Effector memory CD4-positive, alpha-beta T cell (primary cell): ENCODE data around the gene IQGAP3.

Experiments used
- DNase-seq, 3 donors: peaks; one replicate each; pipeline ENCODE4 v3.0.0-alpha.2; 2020
- H3K27ac ChIP-seq: 2 replicates; pipeline ENCODE4 v1.7.0; 2013; ENCODE audit warnings: mild to moderate bottlenecking, low read length, moderate library complexity; ENCODE audit not compliant: insufficient read depth, poor library complexity, severe bottlenecking
- H3K27me3 ChIP-seq: replicated peaks from 2 replicates; pipeline ENCODE4 v1.7.0; 2013; ENCODE audit warnings: mild to moderate bottlenecking, low read length; ENCODE audit not compliant: insufficient read depth, control insufficient read depth, poor library complexity, severe bottlenecking
- H3K36me3 ChIP-seq: 2 replicates; pipeline ENCODE4 v1.7.0; 2013; ENCODE audit warnings: mild to moderate bottlenecking, low read length, moderate library complexity; ENCODE audit not compliant: control insufficient read depth, insufficient read depth
- H3K4me1 ChIP-seq: 2 replicates; pipeline ENCODE4 v1.7.0; 2013; ENCODE audit warnings: low read length, mild to moderate bottlenecking; ENCODE audit not compliant: control insufficient read depth, insufficient read depth, poor library complexity, severe bottlenecking
- H3K4me3 ChIP-seq: 2 replicates; pipeline ENCODE4 v1.7.0; 2013; ENCODE audit warnings: low read length, low read depth, mild to moderate bottlenecking; ENCODE audit not compliant: insufficient read depth, poor library complexity, severe bottlenecking
- H3K9me3 ChIP-seq: 2 replicates; pipeline ENCODE4 v1.7.0; 2013; ENCODE audit warnings: mild to moderate bottlenecking, low read length, moderate library complexity; ENCODE audit not compliant: control insufficient read depth

Gene IQGAP3

DNA sequence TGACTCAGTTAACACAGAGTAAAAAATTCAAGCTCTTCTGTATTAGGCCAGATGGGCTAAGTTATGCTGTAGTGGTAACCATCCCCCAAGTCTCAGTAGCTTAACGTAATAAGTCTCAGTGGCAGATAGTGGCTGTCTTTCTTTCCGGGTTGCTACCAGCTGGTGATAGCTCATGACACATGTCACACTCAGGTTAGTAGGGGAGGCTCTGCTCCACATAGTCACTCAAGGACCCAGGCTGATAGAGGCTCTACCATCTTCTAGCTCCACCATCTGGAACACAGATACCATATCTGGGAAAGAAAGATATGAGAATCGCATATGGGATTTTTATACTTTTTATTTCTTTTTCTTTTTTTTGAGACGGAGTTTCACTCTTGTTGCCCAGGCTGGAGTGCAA is 55.5 kb downstream of the IQGAP3 start:
- H3K27ac ChIP-seq = no peak overlapping the region
- no peaks in the 10 kb centered on the region for H3K9me3 ChIP-seq
- H3K4me1 ChIP-seq = no peaks in the 10 kb centered on the region
- no peak for DNase-seq
- H3K4me3 ChIP-seq = no peak overlapping the region
- H3K36me3 ChIP-seq = no peaks in the 10 kb centered on the region
- no peaks in the 10 kb centered on the region for H3K27me3 ChIP-seq

DNA sequence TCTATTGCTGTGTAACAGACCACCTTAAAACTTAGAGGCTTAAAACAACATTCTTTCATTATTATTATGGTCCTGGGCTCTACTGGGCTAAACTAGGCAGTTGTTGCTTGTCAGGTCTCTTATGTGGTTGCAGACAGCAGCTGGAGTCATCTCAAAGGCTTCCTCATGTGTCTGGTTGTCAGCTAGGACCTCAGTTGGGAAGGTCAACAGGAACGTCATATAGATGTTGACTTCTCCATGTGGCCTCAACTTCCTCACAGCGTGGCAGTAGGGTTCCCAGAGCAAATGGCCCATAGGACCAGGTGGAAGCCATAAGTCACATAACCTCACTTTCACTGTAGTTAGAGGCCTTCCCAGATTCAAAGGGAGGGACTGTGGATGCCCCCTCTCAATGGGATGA is 56.4 kb downstream of the IQGAP3 start:
- no peaks in the 10 kb centered on the region for H3K4me1 ChIP-seq
- H3K27me3 ChIP-seq = no peaks in the 10 kb centered on the region
- no peak overlapping the region for H3K27ac ChIP-seq
- no peaks in the 10 kb centered on the region for H3K36me3 ChIP-seq
- no peak overlapping the region for H3K4me3 ChIP-seq
- H3K9me3 ChIP-seq = no peaks in the 10 kb centered on the region
- no peak for DNase-seq

- no peak for DNase-seq
- no peaks in the 10 kb centered on the region for H3K36me3 ChIP-seq
- H3K9me3 ChIP-seq = no peaks in the 10 kb centered on the region
- H3K4me3 ChIP-seq = no peak overlapping the region
- no peaks in the 10 kb centered on the region for H3K27me3 ChIP-seq
- H3K4me1 ChIP-seq = no peaks in the 10 kb centered on the region
- H3K27ac ChIP-seq = no peak overlapping the region
Observed at GRCh38 chr1:156513185-156513584, 59.2 kb downstream of the IQGAP3 start.

DNA sequence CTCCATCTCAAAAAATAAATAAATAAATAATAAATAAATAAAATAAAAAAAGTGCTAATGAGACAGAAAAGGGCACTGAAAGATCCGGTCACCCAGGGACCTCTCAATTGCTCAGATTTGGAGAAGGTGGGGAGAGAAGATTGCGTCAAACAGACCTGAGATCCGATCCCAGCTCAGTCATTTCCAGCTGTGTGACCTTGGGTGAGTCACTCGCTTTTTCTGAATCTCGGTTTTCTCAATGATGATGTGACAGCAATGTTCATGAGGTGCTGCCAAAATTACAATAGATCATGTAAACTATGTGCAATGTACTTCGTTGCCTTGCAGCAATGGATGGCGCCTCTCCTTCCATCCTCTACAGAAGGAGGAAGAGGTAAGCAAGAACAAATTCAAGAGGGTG is 60.7 kb downstream of the IQGAP3 start:
- H3K27me3 ChIP-seq = no peaks in the 10 kb centered on the region
- H3K4me1 ChIP-seq = no peaks in the 10 kb centered on the region
- no peak overlapping the region for H3K27ac ChIP-seq
- no peak overlapping the region for H3K4me3 ChIP-seq
- no peak for DNase-seq
- no peaks in the 10 kb centered on the region for H3K9me3 ChIP-seq
- H3K36me3 ChIP-seq = no peaks in the 10 kb centered on the region

DNA sequence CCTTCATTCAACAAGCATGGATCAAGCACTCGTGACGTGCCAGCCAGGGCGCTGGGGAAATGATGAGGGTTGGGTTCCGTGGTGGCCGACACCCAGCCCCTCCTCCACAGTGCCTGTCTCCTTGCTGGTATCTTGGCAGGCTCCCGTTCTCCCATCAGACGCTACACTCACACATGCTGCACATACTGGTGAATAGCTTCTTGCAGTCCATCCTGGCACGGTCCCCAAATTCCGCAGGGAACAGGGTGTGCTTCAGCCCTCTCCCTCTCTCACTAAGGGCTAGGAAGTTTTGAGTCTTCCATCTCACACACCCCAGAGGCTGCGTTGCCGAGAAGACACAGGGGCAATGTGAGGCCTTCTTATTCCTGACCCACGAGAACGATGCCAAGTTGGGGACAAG is 61.7 kb downstream of the IQGAP3 start:
- H3K36me3 ChIP-seq = no peaks in the 10 kb centered on the region
- DNase-seq = no peak
- no peak overlapping the region for H3K27ac ChIP-seq
- H3K4me1 ChIP-seq = peaks cover 5% of the 10 kb centered on the region
- H3K4me3 ChIP-seq = no peak overlapping the region
- no peaks in the 10 kb centered on the region for H3K9me3 ChIP-seq
- no peaks in the 10 kb centered on the region for H3K27me3 ChIP-seq

DNA sequence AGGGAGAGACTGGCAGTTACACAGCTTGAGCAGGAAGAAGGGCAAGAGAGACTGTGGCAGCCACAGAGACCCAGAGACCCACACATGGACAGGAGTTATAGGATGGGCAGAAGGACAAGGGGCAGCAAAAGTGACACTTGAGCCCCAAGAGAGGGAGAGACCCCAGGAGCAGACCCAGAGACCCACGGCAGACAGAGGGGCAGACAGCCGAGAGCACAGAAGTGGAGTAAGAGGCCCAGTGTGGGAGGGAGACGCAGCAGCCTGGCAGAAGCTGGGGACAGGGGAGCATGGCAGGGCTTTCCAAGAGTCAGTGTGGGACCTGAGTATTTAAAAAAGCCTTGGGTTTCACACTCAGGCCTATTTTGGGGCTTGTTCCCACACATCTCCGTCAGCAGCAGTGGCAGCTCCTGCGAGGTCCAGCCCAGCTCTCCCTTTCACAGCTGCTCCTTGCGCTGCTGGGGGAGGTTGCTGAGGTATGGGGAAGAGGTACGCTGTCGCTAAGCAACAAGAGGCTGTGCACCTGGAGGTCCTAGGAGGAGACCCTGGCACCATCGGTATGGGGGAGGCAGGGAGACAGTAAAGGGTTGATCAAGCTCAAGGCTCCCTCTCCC is 62.8 kb downstream of the IQGAP3 start:
- no peak for DNase-seq
- H3K36me3 ChIP-seq = no peaks in the 10 kb centered on the region
- H3K4me3 ChIP-seq = no peak overlapping the region
- no peaks in the 10 kb centered on the region for H3K9me3 ChIP-seq
- no peak overlapping the region for H3K27ac ChIP-seq
- no peaks in the 10 kb centered on the region for H3K27me3 ChIP-seq
- H3K4me1 ChIP-seq = peaks cover 13% of the 10 kb centered on the region

- H3K4me1 ChIP-seq = peaks cover 19% of the 10 kb centered on the region
- no peak overlapping the region for H3K4me3 ChIP-seq
- no peaks in the 10 kb centered on the region for H3K27me3 ChIP-seq
- H3K36me3 ChIP-seq = no peaks in the 10 kb centered on the region
- H3K9me3 ChIP-seq = no peaks in the 10 kb centered on the region
- H3K27ac ChIP-seq = no peak overlapping the region
- DNase-seq = no peak
Observed at GRCh38 chr1:156508955-156509234, 63.5 kb downstream of the IQGAP3 start.

DNA sequence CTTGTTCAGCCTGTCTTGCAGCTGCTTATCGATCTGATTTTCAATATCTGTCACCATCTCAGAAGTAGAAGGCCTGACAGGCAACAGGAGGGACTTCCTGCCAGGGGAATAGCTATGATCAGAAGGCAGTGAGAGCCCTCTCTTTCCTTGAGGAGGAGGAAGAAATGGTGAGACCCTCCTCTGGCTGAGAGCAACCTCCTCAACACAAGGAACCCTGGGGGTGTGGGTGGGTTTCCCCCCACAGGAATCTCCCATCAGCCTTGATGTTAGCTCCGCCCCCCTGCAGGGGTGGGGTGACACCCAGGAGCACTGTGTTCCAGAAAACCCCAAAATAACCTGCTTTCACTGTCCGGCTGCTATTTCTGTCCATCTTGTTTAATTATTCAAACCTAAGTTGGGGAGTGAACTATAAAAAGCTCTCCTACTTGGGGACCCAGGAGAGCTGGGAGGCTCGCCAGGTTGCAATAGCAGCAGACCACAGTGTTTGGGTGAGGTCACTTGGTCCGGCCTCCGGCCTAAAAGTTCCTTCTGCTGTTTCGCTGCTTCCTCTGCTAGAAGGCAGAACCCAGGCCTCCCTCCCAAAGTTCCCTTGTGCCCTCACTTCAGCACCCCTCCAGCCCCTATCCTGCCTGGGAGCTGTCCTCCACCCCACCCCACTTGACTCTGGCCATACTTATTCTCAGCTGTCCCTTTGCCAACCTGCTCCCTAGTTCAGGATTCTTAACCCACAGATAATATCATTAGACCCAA is 64.0 kb downstream of the IQGAP3 start:
- Histone ChIP-seq H3K36me3 (no peaks in the 10 kb centered on the region), H3K4me1 (peaks cover 24% of the 10 kb centered on the region), H3K27ac (no peak overlapping the region), H3K27me3 (no peaks in the 10 kb centered on the region), H3K9me3 (no peaks in the 10 kb centered on the region), H3K4me3 (no peak overlapping the region)
- DNase-seq = no peak

GRCh38 chr1:156506450-156506849 is 65.9 kb downstream of the IQGAP3 start:
- H3K27me3 ChIP-seq = no peaks in the 10 kb centered on the region
- DNase-seq = no peak
- peaks cover 43% of the 10 kb centered on the region for H3K4me1 ChIP-seq
- H3K36me3 ChIP-seq = no peaks in the 10 kb centered on the region
- H3K4me3 ChIP-seq = no peak overlapping the region
- H3K9me3 ChIP-seq = no peaks in the 10 kb centered on the region
- H3K27ac ChIP-seq = no peak overlapping the region

DNA sequence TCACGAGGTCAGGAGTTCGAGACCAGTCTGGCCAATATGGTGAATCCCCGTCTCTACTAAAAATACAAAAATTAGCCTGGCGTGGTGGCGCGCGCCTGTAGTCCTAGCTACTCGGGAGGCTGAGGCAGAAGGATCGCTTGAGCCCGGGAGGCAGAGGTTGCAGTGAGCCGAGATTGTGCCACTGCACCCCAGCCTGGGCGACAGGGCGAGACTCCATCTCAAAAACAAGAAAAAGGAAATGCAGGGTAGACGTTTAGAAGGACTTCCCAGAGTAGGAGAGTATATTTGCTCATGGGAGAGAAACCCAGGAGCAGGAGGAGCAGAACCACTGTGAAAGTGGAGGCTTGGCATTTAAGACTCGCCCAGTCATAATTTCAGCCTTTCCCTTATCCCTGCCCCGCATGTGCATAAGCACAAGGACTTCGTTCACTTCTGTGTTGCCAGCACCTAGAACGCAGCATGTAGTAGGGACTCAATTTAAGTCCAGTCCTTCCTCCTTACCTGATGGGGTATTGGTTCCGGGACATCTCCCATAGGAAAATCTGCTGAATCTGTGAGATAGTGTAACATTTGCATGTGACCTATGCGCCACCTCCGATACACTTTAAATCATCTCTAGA is 66.6 kb downstream of the IQGAP3 start:
- H3K9me3 ChIP-seq = no peaks in the 10 kb centered on the region
- peaks cover 43% of the 10 kb centered on the region for H3K4me1 ChIP-seq
- peak overlapping the region; percentile 49 for H3K4me3 ChIP-seq

More for the DNA sequence above, 66.6 kb downstream of the IQGAP3 start:
- H3K27ac ChIP-seq = peak overlapping the region; percentile 95
- H3K27me3 ChIP-seq = no peaks in the 10 kb centered on the region
- DNase-seq = no peak
- no peaks in the 10 kb centered on the region for H3K36me3 ChIP-seq
